GM12864 (cell line): Measurements from ENCODE around the gene MYG1.
"Not testable (repeated sequence)": the region's sequence is repeated elsewhere in the genome, so short reads cannot be mapped to it uniquely, and the experiment has no call there.

Source experiments
- DNase-seq: peaks from one replicate; pipeline ENCODE4 v3.0.0-alpha.2; 2011; ENCODE audit warnings: low read depth
- H3K4me3 ChIP-seq: 2 replicates; pipeline ENCODE4 v1.5.1; 2011; ENCODE audit warnings: mild to moderate bottlenecking, low read depth, low read length, control low read depth
- TF ChIP-seq, protein P1 (sequence below): IDR thresholded peaks from 2 replicates; pipeline ENCODE4 v1.5.1; 2011; ENCODE audit warnings: low read depth, mild to moderate bottlenecking, moderate library complexity, low read length, control low read depth, inconsistent platforms; ENCODE audit errors: missing control alignments

MYG1 gene

DNA sequence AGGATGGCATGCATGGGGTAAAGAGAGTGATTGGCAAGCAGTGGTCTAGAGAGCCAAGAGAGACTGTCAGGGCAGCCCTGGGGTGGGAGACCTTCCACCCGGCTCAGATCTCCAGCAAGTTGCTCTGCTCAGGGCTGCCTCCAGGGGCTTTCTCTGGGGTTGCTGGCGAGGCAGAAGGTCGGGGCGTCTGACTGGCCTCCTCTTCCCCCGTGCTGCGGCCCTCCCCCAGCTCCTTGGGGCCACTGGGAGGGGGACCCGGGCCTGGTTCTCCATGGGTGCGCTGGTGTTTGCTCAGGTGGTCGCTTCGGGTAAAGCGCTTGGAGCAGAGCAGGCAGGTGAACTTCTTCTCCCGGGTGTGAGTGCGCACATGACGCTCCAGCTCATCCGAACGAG is 28.5 kb downstream of the MYG1 start:
- DNase-seq = no peak
- TF ChIP-seq, protein P1, sequence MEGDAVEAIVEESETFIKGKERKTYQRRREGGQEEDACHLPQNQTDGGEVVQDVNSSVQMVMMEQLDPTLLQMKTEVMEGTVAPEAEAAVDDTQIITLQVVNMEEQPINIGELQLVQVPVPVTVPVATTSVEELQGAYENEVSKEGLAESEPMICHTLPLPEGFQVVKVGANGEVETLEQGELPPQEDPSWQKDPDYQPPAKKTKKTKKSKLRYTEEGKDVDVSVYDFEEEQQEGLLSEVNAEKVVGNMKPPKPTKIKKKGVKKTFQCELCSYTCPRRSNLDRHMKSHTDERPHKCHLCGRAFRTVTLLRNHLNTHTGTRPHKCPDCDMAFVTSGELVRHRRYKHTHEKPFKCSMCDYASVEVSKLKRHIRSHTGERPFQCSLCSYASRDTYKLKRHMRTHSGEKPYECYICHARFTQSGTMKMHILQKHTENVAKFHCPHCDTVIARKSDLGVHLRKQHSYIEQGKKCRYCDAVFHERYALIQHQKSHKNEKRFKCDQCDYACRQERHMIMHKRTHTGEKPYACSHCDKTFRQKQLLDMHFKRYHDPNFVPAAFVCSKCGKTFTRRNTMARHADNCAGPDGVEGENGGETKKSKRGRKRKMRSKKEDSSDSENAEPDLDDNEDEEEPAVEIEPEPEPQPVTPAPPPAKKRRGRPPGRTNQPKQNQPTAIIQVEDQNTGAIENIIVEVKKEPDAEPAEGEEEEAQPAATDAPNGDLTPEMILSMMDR = peak; percentile 18
- no peak overlapping the region for H3K4me3 ChIP-seq

DNA sequence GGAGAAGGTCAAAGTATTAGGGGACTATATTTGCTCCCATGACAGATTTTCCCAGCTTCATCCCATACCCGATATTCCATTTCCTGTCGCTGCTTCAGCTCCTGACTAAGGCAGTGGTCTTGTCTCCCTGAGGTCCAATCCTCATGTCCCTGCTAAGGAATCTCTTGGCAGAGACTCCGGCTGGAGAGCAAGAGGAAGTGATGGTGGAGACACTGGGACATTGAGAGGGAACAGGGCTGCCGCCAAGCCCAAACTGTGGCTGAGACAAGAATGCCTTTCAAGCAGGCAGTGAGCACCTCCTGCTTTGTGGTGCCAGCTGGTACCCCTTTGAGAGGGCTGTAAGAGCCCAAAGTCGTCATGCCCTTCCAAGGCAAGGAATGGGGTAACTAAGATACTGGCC is 31.2 kb downstream of the MYG1 start:
- TF ChIP-seq, protein P1 = no peak
- DNase-seq = no peak
- no peak overlapping the region for H3K4me3 ChIP-seq

GRCh38 chr12:53332339-53332738 is 32.8 kb downstream of the MYG1 start:
- DNase-seq, H3K4me3 ChIP-seq: not testable (repeated sequence)

- H3K4me3 ChIP-seq = no peak overlapping the region
- no peak for DNase-seq
- TF ChIP-seq, protein P1 = no peak
Measured at GRCh38 chr12:53332744-53333143, 33.2 kb downstream of the MYG1 start.

DNA sequence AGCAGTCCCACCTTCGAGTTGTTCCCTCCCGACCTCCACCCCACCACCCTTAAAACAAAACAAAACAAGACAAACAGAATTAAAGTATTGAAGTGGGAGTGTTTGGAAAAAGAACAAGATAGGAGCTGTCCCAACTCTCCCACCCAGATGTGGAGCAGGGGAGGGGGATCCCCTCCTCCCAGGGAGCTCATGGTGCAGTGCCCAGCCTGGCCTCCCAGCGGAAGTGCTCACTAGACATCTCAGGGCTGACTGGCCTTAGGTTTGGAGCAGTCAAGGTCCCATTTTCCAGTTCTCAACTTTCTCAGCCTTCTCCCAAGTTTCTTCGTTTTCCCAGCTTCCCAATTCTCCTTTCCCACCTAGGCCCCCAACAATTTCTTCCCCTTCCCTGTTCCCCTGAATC is 33.8 kb downstream of the MYG1 start:
- H3K4me3 ChIP-seq = no peak overlapping the region
- DNase-seq = no peak
- TF ChIP-seq, protein P1 = no peak

GRCh38 chr12:53333845-53334244 is 34.4 kb downstream of the MYG1 start:
- no peak for DNase-seq
- no peak overlapping the region for H3K4me3 ChIP-seq
- TF ChIP-seq, protein P1 = no peak

DNA sequence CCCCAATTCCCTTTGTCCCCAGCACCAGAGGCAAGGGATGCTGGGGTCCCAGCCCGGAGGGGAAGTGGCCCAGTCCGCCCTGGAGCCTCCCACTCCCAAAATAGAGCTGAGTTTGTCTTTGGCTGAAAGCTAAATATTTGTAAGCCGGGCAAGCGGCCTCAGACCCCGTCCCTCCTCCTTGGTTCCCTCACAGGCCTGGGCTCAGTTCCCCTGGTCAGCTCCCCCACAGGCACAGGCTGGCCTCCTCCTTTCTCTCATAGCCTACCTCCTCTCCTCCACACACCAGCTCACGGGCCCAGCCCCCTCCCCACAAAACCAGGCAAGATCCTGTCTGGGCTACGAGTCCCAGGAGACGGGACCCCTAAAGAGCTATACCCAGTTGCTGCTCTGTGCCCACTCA is 35.3 kb downstream of the MYG1 start:
- DNase-seq = no peak

More for the DNA sequence above, 35.3 kb downstream of the MYG1 start:
- TF ChIP-seq, protein P1 = no peak
- H3K4me3 ChIP-seq = no peak overlapping the region
